ENCODE results near the gene USP17L27.
"Not testable (repeated sequence)": the region's sequence is repeated elsewhere in the genome, so short reads cannot be mapped to it uniquely, and the experiment has no call there.

The USP17L27 gene

GRCh38 chr4:9339103-9339502 lies 4.8 kb upstream of the USP17L27 start, which contains the start of gene USP17L5:
Gene USP17L5 (plus strand): TSS chr4:9339403. CDS start chr4:9339403, 0 bp downstream.
- not testable (repeated sequence) for H2BK120ac ChIP-seq (ENCODE audit: low read depth, low read length); H3K23ac ChIP-seq (ENCODE audit: low read length); H3K79me1 ChIP-seq (ENCODE audit: low read length); H2BK5ac ChIP-seq (ENCODE audit: low read length); DNase-seq; H2BK15ac ChIP-seq (replicated peaks; ENCODE audit: low read depth); H3K27me3 ChIP-seq (ENCODE audit: insufficient read depth, low read length, poor library complexity); H4K8ac ChIP-seq (ENCODE audit: low read depth, low read length); H3K79me2 ChIP-seq (ENCODE audit: control insufficient read depth, insufficient read depth, low read length); H3K4ac ChIP-seq (ENCODE audit: low read depth, low read length); H3K18ac ChIP-seq (ENCODE audit: low read length); H3K4me1 ChIP-seq (ENCODE audit: control insufficient read depth, low read depth, low read length); H3K36me3 ChIP-seq (ENCODE audit: control insufficient read depth, insufficient read depth, low read length); H3K4me3 ChIP-seq (ENCODE audit: low read length); H4K5ac ChIP-seq (ENCODE audit: low read length); H2AK5ac ChIP-seq (ENCODE audit: low read length); H3K56ac ChIP-seq (ENCODE audit: low read length); H3K9ac ChIP-seq (ENCODE audit: low read length); H3K4me2 ChIP-seq (ENCODE audit: low read length); H3K27ac ChIP-seq (ENCODE audit: low read depth, low read length)
- no CpG with 5 or more reads among the region's 15 CpGs for WGBS (ENCODE audit: extremely low coverage, insufficient coverage, low lambda C conversion rate)

GRCh38 chr4:9348593-9348992 lies 4.6 kb downstream of the USP17L27 start, which contains the start of gene USP17L28:
Gene USP17L28 (plus strand): TSS chr4:9348893. CDS start chr4:9348893, 0 bp downstream.
- H3K18ac ChIP-seq (ENCODE audit: low read length); H3K4me2 ChIP-seq (ENCODE audit: low read length); H3K36me3 ChIP-seq (ENCODE audit: control insufficient read depth, insufficient read depth, low read length); H4K8ac ChIP-seq (ENCODE audit: low read depth, low read length); H3K27ac ChIP-seq (ENCODE audit: low read depth, low read length); H2BK15ac ChIP-seq (replicated peaks; ENCODE audit: low read depth); H3K9ac ChIP-seq (ENCODE audit: low read length); H3K56ac ChIP-seq (ENCODE audit: low read length); H4K5ac ChIP-seq (ENCODE audit: low read length); H3K4me3 ChIP-seq (ENCODE audit: low read length); H2BK120ac ChIP-seq (ENCODE audit: low read depth, low read length); H3K4ac ChIP-seq (ENCODE audit: low read depth, low read length); H3K4me1 ChIP-seq (ENCODE audit: control insufficient read depth, low read depth, low read length); H3K23ac ChIP-seq (ENCODE audit: low read length); H3K79me2 ChIP-seq (ENCODE audit: control insufficient read depth, insufficient read depth, low read length); H2BK5ac ChIP-seq (ENCODE audit: low read length); H3K79me1 ChIP-seq (ENCODE audit: low read length); H2AK5ac ChIP-seq (ENCODE audit: low read length); H3K27me3 ChIP-seq (ENCODE audit: insufficient read depth, low read length, poor library complexity); DNase-seq: not testable (repeated sequence)
- no CpG with 5 or more reads among the region's 15 CpGs for WGBS (ENCODE audit: extremely low coverage, insufficient coverage, low lambda C conversion rate)

- H3K56ac ChIP-seq (ENCODE audit: low read length); H3K27ac ChIP-seq (ENCODE audit: low read depth, low read length): not testable (repeated sequence)
Observed at GRCh38 chr4:9350866-9351265, 6.9 kb downstream of the USP17L27 start.

GRCh38 chr4:9353338-9353737 lies 9.4 kb downstream of the USP17L27 start, which contains the start of gene USP17L29:
Gene USP17L29 (plus strand): TSS chr4:9353638. CDS start chr4:9353638, 0 bp downstream.
- H3K4ac ChIP-seq (ENCODE audit: low read depth, low read length); H2AK5ac ChIP-seq (ENCODE audit: low read length); H3K9ac ChIP-seq (ENCODE audit: low read length); H3K4me3 ChIP-seq (ENCODE audit: low read length); H3K23ac ChIP-seq (ENCODE audit: low read length); H3K27me3 ChIP-seq (ENCODE audit: insufficient read depth, low read length, poor library complexity); H2BK5ac ChIP-seq (ENCODE audit: low read length); H2BK120ac ChIP-seq (ENCODE audit: low read depth, low read length); H3K4me1 ChIP-seq (ENCODE audit: control insufficient read depth, low read depth, low read length); DNase-seq; H3K79me2 ChIP-seq (ENCODE audit: control insufficient read depth, insufficient read depth, low read length); H3K56ac ChIP-seq (ENCODE audit: low read length); H3K27ac ChIP-seq (ENCODE audit: low read depth, low read length); H3K79me1 ChIP-seq (ENCODE audit: low read length); H3K18ac ChIP-seq (ENCODE audit: low read length); H3K4me2 ChIP-seq (ENCODE audit: low read length); H4K5ac ChIP-seq (ENCODE audit: low read length); H4K8ac ChIP-seq (ENCODE audit: low read depth, low read length); H3K36me3 ChIP-seq (ENCODE audit: control insufficient read depth, insufficient read depth, low read length); H2BK15ac ChIP-seq (replicated peaks; ENCODE audit: low read depth): not testable (repeated sequence)
- no CpG with 5 or more reads among the region's 15 CpGs for WGBS (ENCODE audit: extremely low coverage, insufficient coverage, low lambda C conversion rate)

More at GRCh38 chr4:9350866-9351265, 6.9 kb downstream of the USP17L27 start:
- H3K4ac ChIP-seq (ENCODE audit: low read depth, low read length); H3K79me2 ChIP-seq (ENCODE audit: control insufficient read depth, insufficient read depth, low read length); H3K27me3 ChIP-seq (ENCODE audit: insufficient read depth, low read length, poor library complexity); H4K5ac ChIP-seq (ENCODE audit: low read length); H2BK5ac ChIP-seq (ENCODE audit: low read length); H3K4me2 ChIP-seq (ENCODE audit: low read length); H3K23ac ChIP-seq (ENCODE audit: low read length); H3K9ac ChIP-seq (ENCODE audit: low read length); H2BK15ac ChIP-seq (replicated peaks; ENCODE audit: low read depth); H2BK120ac ChIP-seq (ENCODE audit: low read depth, low read length); H2AK5ac ChIP-seq (ENCODE audit: low read length); H3K79me1 ChIP-seq (ENCODE audit: low read length); H3K18ac ChIP-seq (ENCODE audit: low read length); H3K4me1 ChIP-seq (ENCODE audit: control insufficient read depth, low read depth, low read length); H4K8ac ChIP-seq (ENCODE audit: low read depth, low read length); H3K36me3 ChIP-seq (ENCODE audit: control insufficient read depth, insufficient read depth, low read length); H3K4me3 ChIP-seq (ENCODE audit: low read length); DNase-seq: not testable (repeated sequence)
- no CpG with 5 or more reads among the region's 18 CpGs for WGBS (ENCODE audit: extremely low coverage, insufficient coverage, low lambda C conversion rate)

GRCh38 chr4:9362829-9363228 lies 18.9 kb downstream of the USP17L27 start, which contains the start of gene USP17L30:
Gene USP17L30 (plus strand): TSS chr4:9363129. CDS start chr4:9363129, 0 bp downstream.
- H3K9ac ChIP-seq (ENCODE audit: low read length); H3K36me3 ChIP-seq (ENCODE audit: control insufficient read depth, insufficient read depth, low read length); H3K27ac ChIP-seq (ENCODE audit: low read depth, low read length); H3K4me1 ChIP-seq (ENCODE audit: control insufficient read depth, low read depth, low read length); H2BK5ac ChIP-seq (ENCODE audit: low read length); H3K4me3 ChIP-seq (ENCODE audit: low read length); H2BK120ac ChIP-seq (ENCODE audit: low read depth, low read length); H3K18ac ChIP-seq (ENCODE audit: low read length); H2AK5ac ChIP-seq (ENCODE audit: low read length); DNase-seq; H3K23ac ChIP-seq (ENCODE audit: low read length); H4K8ac ChIP-seq (ENCODE audit: low read depth, low read length); H3K27me3 ChIP-seq (ENCODE audit: insufficient read depth, low read length, poor library complexity); H3K56ac ChIP-seq (ENCODE audit: low read length); H3K4ac ChIP-seq (ENCODE audit: low read depth, low read length); H3K79me2 ChIP-seq (ENCODE audit: control insufficient read depth, insufficient read depth, low read length); H3K79me1 ChIP-seq (ENCODE audit: low read length); H2BK15ac ChIP-seq (replicated peaks; ENCODE audit: low read depth); H3K4me2 ChIP-seq (ENCODE audit: low read length); H4K5ac ChIP-seq (ENCODE audit: low read length): not testable (repeated sequence)
- no CpG with 5 or more reads among the region's 15 CpGs for WGBS (ENCODE audit: extremely low coverage, insufficient coverage, low lambda C conversion rate)

- H3K79me1 ChIP-seq (ENCODE audit: low read length); H2BK5ac ChIP-seq (ENCODE audit: low read length); DNase-seq; H2BK15ac ChIP-seq (replicated peaks; ENCODE audit: low read depth); H3K56ac ChIP-seq (ENCODE audit: low read length); H3K9ac ChIP-seq (ENCODE audit: low read length); H3K4ac ChIP-seq (ENCODE audit: low read depth, low read length); H2AK5ac ChIP-seq (ENCODE audit: low read length); H3K27me3 ChIP-seq (ENCODE audit: insufficient read depth, low read length, poor library complexity); H3K23ac ChIP-seq (ENCODE audit: low read length); H3K79me2 ChIP-seq (ENCODE audit: control insufficient read depth, insufficient read depth, low read length); H4K8ac ChIP-seq (ENCODE audit: low read depth, low read length); H2BK120ac ChIP-seq (ENCODE audit: low read depth, low read length); H3K27ac ChIP-seq (ENCODE audit: low read depth, low read length); H3K4me2 ChIP-seq (ENCODE audit: low read length); H3K4me1 ChIP-seq (ENCODE audit: control insufficient read depth, low read depth, low read length); H3K36me3 ChIP-seq (ENCODE audit: control insufficient read depth, insufficient read depth, low read length); H4K5ac ChIP-seq (ENCODE audit: low read length); H3K18ac ChIP-seq (ENCODE audit: low read length); H3K4me3 ChIP-seq (ENCODE audit: low read length): not testable (repeated sequence)
- no CpG with 5 or more reads among the region's 1 CpG for WGBS (ENCODE audit: extremely low coverage, insufficient coverage, low lambda C conversion rate)
Observed at GRCh38 chr4:9379881-9380280, 35.9 kb downstream of the USP17L27 start.

Measured in mesendoderm (in vitro differentiated cells).